ENCODE measurements around the gene NAPG.
"Not testable (repeated sequence)": the region's sequence is repeated elsewhere in the genome, so short reads cannot be mapped to it uniquely, and the experiment has no call there.

The NAPG gene

GRCh38 chr18:10552226-10552625 is 26.4 kb downstream of the NAPG start:
- no peak for DNase-seq

GRCh38 chr18:10556251-10556650 is 30.4 kb downstream of the NAPG start:
- not testable (repeated sequence) for DNase-seq

DNA sequence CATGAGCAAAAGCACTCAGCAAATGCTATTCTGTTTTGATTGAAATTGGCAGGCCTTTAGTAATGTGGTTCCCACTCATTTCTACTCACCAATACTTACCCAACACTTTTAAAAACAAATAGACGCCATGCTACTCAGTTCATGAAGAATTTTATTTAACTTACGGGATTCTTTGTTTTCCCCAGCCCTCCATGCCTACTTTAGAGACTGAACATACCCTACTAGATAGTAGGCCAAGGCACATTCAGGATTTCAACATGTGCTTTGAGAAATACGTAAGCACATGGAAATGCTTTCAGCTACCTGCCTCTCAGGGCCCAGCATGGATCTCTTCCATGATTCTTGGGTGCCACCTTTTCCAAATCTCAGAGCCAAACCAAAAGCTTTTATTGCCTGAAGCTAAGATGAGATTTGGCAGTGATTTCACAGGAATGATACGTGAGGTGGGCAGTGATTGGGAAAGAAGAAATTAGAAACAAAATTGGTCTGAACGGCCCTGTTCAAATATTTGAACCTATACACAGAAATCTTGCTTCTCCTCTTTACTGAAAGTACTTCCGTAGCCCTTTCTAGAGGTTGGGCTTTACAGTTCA is 31.4 kb downstream of the NAPG start:
- no peak for DNase-seq

DNA sequence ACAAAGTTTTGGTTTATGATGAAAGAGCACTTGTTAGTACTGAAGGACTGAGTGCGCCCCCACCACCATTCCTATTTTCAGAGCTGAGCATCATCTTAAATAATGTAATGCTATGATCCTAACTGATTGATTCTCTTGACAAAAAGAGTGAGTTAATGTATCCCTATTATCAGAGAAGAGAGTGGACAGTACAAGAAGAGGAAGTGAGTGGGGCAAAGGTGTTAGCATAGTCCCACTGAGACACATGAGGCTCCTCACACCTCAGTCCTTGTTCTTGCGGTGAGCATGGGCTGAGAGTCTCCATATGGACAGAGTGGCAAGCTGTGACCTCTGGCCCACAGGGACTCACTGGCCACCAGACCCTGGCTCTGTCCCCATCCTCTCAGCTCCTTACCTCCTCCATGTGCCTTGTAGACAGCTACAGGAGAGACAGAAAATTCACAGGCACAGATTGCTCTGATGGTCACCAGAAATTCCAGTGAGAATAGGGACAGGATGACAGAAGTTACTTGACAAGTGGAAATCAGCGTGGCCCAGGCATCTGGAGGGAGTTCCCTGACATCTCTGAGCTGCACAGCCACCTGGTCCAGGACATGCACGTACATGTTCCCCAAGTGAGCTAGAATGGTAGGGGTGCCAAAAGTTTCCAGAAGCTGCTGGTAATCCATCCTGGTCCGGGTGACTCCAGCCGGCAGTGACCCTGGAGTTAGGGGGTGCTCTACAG is 32.6 kb downstream of the NAPG start:
- DNase-seq, result no peak

GRCh38 chr18:10558967-10559298 is 33.1 kb downstream of the NAPG start:
- DNase-seq, result no peak

GRCh38 chr18:10559553-10560451 is 34.0 kb downstream of the NAPG start:
- no peak for DNase-seq

DNA sequence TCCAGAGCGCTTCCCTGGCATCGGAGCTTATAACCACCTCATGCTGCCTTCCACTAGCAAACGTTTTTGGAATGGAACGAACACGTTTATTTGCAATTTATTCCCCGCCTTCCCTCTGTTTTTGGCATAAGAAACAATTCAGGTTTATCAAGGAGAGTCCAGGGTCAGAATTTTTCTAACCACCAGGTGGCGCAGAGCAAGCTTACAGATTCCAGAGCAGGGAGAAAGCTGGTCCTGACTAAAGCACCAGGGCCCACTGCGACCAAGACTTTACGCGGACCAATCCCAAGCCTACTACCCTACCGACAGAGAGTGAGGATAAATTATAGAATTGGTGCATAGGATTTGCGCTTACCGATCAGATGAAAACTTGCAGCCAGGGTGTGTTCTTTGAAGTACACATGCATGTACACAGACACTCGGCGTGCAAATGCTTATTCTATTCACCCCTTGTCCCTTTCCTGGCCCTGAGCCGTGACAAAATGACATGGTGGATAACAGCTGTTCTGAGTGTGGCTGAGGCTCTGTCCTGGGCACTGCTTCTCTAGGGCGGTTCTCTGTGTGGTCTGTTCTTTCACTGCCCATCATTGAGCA is 34.7 kb downstream of the NAPG start:
- no peak for DNase-seq

GRCh38 chr18:10562773-10563160 is 36.9 kb downstream of the NAPG start:
- no peak for DNase-seq

DNA sequence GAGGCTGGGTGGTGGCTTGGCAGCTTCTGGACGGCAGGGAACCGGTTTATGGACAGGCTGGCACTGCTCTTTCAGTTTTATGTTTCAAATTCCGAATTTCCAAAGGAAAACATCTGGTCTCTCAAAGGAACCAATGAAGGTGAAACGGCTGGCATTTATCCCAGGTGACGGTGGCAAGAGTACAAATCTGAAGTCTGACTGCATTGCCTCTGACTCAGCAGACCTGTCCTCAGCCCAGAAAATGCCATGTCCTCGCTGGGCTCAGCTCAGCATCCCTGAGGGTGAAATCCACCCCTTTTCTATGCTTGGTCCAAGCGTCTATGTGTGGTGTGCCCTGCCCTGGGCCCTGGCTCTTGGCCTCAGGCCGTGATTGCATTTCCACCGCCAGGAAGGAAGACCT is 38.1 kb downstream of the NAPG start:
- no peak for DNase-seq

GRCh38 chr18:10564975-10565773 is 39.3 kb downstream of the NAPG start:
- DNase-seq, result no peak

DNA sequence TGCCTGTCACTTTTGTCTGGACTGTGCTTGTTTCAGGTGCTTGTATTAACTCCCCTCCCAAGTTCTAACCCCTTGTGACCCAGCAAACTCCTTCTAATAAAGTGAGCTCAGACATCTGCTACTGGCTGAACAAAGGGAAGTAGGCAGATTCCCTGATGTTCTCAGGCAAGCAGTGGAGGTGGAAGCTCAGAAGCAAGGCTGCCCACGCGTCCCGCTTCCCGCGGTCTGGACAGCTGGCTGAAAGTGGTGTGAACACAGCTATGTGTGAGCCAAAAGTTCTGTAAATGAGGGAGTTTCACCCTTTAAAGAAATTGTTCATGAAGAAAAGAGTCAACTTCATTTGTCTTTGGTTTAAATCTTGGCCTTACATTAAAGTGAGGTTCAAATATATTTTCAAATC is 40.0 kb downstream of the NAPG start:
- no peak for DNase-seq

- DNase-seq, result no peak
Measured at GRCh38 chr18:10566390-10566789, 40.6 kb downstream of the NAPG start.

DNA sequence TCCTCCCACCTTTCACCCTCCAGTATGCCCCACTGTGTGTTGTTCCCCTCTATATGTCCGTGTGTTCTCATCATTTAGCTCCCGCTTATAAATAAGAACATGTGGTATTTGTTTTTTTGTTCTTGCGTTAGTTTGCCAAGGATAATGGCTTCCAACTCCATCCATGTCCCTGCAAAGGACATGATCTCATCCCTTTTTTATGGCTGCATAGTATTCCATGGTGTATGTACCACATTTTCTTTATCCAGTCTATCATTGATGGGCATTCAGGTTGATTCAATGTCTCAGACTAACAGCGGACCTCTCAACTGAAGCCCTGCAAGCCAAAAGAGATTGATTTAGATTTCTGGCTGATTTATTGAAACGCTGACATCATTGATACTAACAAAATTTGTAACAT is 44.1 kb downstream of the NAPG start:
- DNase-seq, result not testable (repeated sequence)

- DNase-seq, result no peak
Measured at GRCh38 chr18:10570622-10571021, 44.8 kb downstream of the NAPG start.

- DNase-seq, result no peak
Measured at GRCh38 chr18:10571537-10571936, 45.7 kb downstream of the NAPG start.

DNA sequence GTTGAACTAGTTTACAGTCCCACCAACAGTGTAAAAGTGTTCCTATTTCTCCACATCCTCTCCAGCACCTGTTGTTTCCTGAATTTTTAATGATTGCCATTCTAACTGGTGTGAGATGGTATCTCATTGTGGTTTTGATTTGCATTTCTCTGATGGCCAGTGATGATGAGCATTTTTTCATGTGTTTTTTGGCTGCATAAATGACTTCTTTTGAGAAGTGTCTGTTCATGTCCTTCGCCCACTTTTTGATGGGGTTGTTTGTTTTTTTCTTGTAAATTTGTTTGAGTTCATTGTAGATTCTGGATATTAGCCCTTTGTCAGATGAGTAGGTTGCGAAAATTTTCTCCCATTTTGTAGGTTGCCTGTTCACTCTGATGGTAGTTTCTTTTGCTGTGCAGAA is 47.4 kb downstream of the NAPG start:
- not testable (repeated sequence) for DNase-seq

DNA sequence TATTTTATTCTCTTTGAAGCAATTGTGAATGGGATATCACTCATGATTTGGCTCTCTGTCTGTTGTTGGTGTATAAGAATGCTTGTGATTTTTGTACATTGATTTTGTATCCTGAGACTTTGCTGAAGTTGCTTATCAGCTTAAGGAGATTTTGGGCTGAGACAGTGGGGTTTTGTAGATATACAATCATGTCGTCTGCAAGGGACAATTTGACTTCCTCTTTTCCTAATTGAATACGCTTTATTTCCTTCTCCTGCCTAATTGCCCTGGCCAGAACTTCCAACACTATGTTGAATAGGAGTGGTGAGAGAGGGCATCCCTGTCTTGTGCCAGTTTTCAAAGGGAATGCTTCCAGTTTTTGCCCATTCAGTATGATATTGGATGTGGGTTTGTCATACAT is 48.6 kb downstream of the NAPG start:
- DNase-seq, result not testable (repeated sequence)

DNA sequence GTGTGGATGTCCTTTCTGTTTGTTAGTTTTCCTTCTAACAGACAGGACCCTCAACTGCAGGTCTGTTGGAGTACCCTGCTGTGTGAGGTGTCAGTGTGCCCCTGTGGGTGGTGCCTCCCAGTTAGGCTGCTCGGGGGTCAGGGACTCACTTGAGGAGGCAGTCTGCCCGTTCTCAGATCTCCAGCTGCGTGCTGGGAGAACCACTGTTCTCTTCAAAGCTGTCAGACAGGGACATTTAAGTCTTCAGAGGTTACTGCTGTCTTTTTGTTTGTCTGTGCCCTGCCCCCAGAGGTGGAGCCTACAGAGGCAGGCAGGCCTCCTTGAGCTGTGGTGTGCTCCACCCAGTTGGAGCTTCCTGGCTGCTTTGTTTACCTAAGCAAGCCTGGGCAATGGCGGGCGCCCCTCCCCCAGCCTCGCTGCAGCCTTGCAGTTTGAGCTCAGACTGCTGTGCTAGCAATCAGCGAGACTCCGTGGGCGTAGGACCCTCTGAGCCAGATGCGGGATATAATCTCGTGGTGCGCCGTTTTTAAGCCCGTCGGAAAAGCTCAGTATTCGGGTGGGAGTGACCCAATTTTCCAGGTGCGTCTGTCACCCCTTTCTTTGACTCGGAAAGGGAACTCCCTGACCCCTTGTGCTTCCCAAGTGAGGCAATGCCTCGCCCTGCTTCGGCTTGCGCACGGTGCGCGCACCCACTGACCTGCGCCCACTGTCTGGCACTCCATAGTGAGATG is 52.2 kb downstream of the NAPG start:
- DNase-seq, result not testable (repeated sequence)

- not testable (repeated sequence) for DNase-seq
Measured at GRCh38 chr18:10578573-10578899, 52.7 kb downstream of the NAPG start.

DNA sequence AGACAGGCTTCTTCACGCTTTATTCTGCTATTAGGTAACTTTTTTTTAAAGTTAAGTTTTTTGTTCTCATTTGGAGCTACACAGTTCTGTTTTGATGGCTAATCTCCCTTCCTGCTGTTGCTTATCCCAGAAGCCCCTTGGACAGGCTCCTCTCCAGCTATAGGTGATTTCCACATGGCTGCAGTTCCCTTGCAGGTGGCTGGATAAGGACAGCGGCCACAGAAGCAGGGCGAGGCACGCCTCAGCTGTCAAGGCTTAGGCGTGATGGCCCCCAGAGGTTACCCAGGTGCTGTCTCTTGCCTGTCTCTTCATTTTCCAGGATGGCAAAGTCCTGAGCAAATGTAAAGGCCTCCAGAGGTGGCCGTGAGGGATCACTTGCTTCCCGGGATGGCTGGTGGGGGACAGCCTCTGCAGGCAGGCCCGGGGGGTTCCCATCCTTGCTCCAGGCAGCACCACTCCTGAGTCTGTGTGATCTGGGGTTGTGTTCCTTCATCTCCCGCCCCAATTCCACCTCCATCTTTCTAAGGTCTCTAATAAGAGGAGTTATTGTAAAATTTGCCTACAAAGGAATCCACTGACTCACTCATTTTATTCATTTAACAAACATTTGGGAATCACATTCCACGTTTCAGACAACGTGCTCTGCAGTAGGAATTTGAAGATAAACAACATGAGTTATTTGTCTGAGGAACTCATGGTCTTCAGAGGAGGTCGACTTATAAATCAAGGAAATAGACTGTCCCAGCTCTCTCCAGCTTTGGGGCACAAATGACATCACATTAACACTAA is 53.4 kb downstream of the NAPG start:
- no peak for DNase-seq

DNA sequence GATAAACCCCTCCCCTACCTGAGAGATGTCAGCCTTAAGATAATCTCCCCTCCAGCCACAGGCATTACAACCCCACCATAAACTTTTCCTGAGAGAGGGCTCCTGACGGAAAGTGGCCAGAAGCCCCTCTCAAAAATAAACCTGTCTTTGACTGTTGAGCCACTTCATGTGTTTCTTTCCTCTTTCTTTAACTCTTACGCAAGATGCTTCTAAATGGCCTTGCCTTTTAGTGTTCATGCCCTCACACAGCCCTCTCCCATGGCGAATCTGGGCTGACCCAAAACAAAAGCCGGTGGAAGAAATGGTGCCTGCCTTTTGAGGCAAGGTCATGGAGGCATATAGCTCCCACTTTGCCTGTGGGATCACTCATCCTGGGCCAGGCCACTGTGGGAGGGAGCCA is 54.4 kb downstream of the NAPG start:
- no peak for DNase-seq

All from NCI-H526 treated with DMSO at 0.1 percent for 48 hours (cell line).